ENCODE measurements around the gene MAGEA11. TPM values are rescaled to one million over a fixed set of nuclear protein-coding genes. Genes with fewer than 3 reads are reported as not detected.

Gene MAGEA11, protein sequence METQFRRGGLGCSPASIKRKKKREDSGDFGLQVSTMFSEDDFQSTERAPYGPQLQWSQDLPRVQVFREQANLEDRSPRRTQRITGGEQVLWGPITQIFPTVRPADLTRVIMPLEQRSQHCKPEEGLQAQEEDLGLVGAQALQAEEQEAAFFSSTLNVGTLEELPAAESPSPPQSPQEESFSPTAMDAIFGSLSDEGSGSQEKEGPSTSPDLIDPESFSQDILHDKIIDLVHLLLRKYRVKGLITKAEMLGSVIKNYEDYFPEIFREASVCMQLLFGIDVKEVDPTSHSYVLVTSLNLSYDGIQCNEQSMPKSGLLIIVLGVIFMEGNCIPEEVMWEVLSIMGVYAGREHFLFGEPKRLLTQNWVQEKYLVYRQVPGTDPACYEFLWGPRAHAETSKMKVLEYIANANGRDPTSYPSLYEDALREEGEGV
- 0.07 TPM in 1 of 5 replicates, not detected in the others for total RNA-seq (2022; extraction: Qiagen RNA extraction)

DNA sequence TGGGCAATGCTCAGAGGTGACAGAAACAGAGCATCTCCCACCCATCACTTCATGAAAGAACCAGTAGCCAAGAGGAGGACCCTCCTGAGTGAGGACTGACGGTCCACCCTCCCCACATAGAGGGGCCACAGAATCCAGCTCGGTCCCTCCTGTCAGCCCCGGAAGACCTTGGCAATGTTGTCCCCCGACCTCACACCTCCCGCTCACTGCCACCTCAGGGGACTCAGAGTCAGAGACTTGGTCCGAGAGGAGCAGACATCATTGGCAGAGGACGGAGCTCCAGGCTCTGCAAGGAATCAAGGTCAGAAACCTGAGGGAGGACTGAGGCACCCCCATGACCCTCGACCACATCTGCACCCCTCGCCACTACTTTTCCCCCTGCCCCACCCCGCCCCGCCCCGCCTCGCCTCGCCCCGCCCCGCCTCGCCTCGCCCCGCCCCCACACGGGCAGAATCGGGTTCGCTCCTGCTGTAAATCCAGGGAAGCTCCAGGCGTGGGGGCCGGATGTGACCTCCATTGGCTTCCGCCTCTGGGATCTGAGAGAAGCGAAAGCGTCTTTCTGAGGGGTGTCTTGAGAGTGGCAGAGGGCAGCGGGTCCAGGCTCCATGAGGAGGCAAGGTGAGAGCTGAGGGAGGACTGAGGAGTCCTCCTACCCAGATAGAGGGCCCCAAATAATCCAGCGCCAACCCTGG, at the start of gene MAGEA11:
TSS of gene MAGEA11 (plus strand) at position 516 of the 692 bp plus-strand sequence. CDS start 1,100 bp downstream, outside the sequence.

Other genes starting within 250 kb of the MAGEA11 start
- gene IDS, start 206.8 kb upstream of the MAGEA11 start, total RNA-seq (2022; extraction: Qiagen RNA extraction) = 89.4 to 114 TPM (median 107 TPM) in 5 replicates
- 20.5 to 22.6 TPM (median 21.2 TPM) in 5 replicates for gene EOLA1, start 171.0 kb upstream of the MAGEA11 start, total RNA-seq (2022; extraction: Qiagen RNA extraction)
- gene HSFX3, start 162.1 kb upstream of the MAGEA11 start, total RNA-seq (2022; extraction: Qiagen RNA extraction) = not detected in 5 replicates
- not detected in 5 replicates for gene MAGEA9B, start 124.6 kb upstream of the MAGEA11 start, total RNA-seq (2022; extraction: Qiagen RNA extraction)
- 0.07 to 0.11 TPM in 2 of 5 replicates, not detected in the others for gene HSFX2, start 116.7 kb upstream of the MAGEA11 start, total RNA-seq (2022; extraction: Qiagen RNA extraction)
- 25.4 to 28.4 TPM (median 28.2 TPM) in 5 replicates for gene TMEM185A, start 80.3 kb upstream of the MAGEA11 start, total RNA-seq (2022; extraction: Qiagen RNA extraction)
- 0.22 to 0.49 TPM (median 0.36 TPM) in 5 replicates for gene HSFX1, start 62.0 kb downstream of the MAGEA11 start, total RNA-seq (2022; extraction: Qiagen RNA extraction)
- gene MAGEA9, start 69.9 kb downstream of the MAGEA11 start, total RNA-seq (2022; extraction: Qiagen RNA extraction) = not detected in 5 replicates
- gene MAGEA8, start 169.1 kb downstream of the MAGEA11 start, total RNA-seq (2022; extraction: Qiagen RNA extraction) = not detected in 5 replicates
- gene HSFX4, start 217.5 kb downstream of the MAGEA11 start, total RNA-seq (2022; extraction: Qiagen RNA extraction) = not detected in 5 replicates
- 51.0 to 61.1 TPM (median 58.1 TPM) in 5 replicates for gene EOLA2, start 226.4 kb downstream of the MAGEA11 start, total RNA-seq (2022; extraction: Qiagen RNA extraction)